Stimulated activated CD8-positive, alpha-beta memory T cell treated with anti-CD3 and anti-CD28 coated beads, Interleukin-2, amount 100 ng/mL, for 48 hours (primary cell): ENCODE data around the gene NCOR1.
A peak's percentile ranks its signal among the peaks of the same experiment; 100 is the strongest.

Experiments used
- DNase-seq, 2 donors: peaks; one replicate each; pipeline ENCODE4 v3.0.0-alpha.2; 2020; ENCODE audit warnings: low read depth in 2 of 2

Gene NCOR1

DNA sequence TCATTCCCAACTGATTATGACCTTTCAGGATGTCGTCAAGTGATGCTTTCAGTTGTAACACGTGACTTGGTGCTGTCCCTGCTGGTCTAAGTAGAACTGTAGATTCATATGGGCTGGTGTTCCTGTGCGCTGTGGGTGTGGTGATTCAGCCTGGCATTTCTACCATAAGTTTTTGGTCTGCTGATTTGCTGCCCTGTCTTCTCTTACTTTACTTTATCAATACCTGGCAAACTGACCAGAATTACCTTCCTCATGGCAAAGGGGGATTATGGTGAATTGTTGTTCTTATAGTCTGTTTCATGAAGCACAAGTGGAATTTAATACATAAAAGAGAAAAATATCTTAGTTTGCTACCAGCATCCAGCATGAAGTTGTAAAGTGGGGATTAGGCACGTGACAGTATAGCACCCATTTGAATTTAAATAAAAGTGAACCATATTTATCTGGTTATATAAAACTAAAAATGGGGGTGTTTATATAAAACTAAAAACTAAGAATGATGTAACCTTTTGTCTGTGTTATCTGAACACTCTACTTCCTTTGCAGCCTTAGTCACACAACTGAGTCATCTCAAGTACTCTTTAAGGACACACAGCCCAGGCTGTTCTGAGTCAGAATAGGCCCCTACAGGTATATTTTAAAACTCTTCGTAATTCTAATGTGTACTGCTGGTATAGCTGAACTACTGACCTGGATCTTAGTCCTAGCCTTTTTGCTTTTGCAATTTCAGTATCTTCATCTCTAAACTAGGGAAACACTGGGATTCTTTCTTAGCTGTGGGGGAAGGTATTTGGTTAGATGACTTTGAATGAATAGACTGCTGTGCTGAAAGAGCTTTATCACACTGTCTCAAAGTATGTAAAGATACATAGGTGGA, 187.4 kb downstream of the NCOR1 start:
- peak; percentile 17 to 34 for DNase-seq

DNA sequence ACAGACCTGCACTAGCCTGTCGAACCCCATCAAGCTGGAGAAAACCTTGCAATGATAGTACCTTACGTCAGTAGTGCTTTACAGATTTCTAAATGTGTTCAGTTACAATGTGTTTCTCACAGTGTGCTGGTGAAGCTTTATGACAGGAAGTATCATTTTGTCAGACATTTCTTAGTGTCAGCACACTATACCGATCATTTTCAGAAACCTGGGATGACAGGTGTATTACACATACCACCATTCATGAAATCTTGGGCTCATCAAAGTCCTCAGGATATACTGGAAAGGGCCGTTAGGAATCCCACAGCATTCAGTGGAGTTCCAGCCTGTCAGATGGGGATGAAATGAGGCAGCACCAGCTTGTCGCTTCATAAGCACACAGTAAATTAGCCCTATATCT, 188.4 kb downstream of the NCOR1 start:
- no peak for DNase-seq

DNA sequence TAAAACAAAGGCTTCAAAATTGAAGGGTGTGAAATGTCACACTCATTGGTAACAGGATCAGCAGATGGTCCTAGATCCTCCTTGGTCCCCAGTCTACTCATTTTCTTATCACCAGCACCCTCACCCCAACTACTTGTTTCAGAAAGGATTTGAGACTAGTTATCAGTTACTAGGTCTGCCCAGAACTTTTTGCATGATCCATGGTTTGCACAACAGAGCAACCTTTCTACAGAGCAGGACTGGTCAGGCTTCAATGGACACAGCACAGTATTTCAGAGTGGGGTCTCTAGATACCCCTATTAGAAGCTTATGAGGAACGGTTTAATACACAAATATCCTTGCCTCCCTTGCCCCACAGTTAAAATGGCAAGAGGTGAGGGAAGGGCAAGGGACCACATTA, 190.1 kb downstream of the NCOR1 start:
- DNase-seq: no peak

DNA sequence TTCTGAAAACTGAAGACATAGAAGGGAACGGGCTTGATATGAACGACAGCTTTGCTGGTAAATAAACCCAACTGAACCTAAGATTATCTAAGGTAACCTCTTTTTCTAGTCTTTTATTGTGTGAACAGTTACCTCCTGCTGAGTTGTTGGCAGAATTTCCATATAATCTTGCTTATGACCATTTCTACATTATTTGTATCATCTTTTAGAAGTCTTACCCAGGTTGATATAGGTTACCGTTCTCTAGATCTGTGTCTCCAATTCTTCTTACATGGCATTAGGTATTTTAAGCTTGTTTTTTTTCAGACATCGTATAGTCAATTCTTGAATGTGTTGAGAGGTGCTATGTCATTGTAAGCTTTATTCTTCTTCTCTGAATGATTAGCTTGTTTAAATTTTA, 191.5 kb downstream of the NCOR1 start:
- DNase-seq: no peak

DNA sequence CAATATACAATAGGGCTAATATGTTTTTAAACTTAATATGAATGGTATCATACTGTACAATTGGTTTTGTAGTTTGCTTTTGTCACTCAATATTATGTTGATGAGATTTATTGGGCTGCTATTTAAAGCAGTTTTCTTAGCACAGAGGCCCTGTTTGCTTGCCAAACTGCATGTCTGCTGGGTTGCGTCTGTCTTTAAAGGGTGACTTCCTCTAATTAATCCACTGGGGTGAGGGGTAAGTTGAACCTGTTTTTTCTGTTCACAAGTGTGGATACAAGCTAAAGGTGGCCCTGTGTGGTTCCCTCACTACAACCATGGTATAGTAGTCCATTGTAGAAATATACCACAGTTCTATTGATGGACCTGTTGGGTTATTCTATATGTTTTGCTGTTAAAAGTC, 196.0 kb downstream of the NCOR1 start:
- DNase-seq: no peak

DNA sequence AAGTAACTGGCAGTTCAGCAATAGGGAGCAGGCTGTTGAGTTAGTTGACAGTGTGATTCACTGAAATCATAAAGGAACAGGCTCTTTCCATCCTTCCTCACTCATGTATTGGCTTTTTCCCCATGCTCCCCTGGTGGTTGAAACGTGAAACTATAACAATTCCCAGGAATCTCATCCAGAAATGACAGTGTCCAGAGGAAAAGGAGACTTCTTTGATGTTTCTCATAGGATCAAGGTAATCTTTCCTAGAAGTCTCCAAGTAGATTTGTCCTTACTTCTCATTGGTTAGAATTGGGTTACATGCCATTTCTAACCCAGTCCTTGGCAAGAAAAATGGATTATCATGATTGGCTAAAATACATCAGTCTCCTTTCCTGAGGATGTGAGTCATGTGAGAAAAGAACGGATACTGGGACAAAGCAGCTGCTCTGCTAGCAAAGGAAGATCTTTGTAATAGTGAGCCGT, 201.4 kb downstream of the NCOR1 start:
- no peak for DNase-seq

DNA sequence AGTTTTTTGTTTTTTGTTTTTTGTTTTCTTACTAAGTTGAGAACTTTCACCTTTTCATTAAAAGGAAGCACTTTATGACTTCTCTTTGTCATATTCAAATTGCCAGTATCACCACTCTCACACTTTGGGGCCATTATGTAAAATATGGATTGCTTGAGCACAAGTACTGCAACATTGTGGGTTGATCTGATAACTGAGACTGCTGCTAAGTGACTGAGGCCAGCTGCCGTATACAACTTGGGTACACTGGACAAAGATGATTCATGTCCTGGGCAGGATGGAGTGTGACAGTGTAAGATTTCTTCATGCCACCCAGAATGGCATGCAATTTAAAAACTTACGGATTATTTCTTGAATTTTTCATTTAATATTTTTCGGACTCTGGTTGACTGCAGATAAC, 207.9 kb downstream of the NCOR1 start:
- no peak for DNase-seq

DNA sequence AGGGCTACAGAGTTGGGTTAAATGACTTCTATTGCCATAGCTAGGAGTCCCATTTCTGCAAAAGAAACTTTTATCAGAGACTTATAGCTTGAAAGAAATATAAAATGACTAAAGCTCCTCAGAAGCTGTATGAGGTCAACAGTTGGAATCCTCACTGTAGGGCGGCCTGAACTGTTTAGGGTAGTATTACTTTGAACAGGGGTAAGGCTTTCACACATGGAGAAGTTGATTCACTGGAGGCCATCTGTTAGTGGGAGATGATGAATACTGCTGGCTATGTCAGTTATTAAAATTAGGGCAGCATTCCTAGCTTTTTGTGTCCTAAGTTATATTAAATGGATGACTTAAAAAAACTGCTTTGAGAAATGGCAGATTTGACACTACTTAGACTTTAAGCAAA, 209.7 kb downstream of the NCOR1 start:
- DNase-seq: no peak

DNA sequence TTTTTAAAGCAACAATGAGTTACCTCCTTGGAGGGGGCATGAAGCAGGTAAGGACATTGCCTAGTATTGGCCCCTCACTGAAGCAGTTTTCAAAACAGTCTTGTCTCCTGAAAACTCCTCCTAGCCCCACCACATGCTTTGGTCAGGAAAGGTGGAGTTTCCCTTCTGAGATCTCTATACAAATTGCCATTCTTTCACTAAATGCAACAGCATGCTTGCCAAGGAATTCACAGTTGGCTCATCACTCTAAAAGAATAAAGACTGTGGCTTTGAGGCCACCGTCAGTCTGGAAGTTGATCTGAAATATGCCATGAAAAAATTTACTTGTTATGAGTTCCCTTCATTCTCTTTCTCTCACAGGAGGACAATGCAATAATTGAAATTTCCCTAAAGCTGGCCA, 211.5 kb downstream of the NCOR1 start:
- no peak for DNase-seq

DNA sequence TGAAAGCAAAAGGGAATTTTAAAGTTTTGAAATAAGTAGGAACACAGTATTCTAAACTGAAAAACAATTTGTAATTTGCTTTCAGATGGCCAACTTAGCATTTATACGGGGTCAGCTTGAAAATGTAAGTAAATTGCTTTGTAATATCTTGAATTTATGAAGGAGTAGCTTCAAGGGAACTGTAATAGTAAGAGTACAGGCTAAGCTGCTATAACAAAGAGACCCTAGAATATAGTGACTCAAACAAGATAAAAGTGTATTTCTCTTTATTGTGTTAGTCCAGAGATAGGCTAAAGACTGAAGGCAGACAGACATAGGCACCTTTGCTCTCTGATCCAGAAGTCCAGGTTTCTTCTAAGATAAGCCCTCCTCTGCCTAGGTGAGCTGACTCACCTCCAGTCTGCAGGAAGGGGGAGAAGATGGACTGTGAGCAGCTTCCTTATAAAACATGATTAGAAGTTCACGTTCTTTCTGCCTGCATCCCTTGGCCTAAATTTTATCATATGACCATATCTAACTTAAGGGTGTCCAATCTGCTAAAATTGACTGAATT, 212.6 kb downstream of the NCOR1 start:
- DNase-seq: no peak

DNA sequence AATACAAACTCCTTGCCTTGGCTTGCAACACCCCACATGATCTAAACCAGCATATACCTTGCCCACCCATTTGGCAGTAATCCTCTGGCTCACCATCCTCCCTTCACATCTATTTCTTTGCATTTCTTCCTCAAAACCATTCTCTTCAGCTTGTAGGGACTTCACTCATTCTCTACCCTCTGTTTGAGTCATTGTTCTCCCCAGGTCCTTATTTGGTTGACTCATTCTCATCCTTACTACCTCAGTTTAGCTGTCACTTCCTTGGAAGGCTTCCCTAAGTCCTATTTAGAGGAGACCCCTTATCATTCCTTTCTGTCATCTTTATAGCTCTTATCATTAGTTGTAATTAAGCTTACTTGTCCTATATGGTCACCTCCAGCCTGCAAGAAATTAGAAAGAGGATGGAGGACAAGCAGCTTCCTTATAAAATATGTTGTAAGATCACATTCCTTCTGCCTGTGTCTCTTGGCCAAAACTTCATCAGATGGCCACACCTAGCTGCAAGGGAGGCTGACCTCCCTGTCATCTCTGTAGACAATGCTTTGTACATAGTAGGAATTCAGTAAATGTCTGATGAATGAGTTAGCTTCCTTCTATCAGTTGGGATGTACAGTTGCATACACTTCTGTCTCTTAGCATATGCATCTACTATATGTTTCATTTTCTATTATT, 214.0 kb downstream of the NCOR1 start:
- no peak for DNase-seq

DNA sequence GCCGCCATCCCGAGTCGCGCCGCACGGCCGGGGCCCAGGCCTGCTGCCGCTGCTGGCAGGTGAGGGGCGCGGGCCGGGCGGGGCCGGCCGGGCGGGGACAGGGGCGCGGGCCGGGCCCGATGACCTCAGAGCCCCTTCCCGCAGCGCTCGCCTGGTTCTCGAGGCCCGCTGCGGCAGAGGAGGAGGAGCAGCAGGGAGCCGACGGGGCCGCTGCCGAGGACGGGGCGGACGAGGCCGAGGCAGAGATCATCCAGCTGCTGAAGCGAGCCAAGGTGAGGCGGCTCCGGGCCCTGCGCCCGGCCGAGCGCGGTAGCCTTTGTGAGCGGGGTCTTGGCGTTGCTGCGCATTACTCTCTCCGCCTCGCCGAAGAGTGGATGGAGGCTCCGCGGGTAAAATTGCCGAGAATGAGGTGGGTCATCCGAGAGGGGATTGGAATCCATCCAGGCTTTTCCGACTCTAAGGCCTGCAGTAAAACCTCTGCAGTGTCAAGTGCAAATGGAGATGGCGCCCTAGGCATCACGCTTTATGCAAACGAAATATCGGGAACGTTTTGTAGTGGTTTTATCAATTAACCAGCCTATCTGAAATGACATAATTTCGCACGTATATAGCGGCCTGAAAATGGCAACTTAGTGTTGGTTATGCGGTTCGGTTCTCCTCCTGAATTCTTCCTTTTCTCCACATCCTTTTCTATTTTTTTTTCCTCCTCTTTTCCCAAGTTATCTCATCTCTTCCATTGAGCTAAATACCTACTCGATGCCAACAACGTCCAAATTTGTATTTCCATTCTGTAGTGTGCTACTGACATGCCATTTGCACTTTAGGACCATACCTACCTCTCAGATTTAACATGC, 215.1 kb downstream of the NCOR1 start:
- DNase-seq: peak in 1 of 2 donors; percentile 18

DNA sequence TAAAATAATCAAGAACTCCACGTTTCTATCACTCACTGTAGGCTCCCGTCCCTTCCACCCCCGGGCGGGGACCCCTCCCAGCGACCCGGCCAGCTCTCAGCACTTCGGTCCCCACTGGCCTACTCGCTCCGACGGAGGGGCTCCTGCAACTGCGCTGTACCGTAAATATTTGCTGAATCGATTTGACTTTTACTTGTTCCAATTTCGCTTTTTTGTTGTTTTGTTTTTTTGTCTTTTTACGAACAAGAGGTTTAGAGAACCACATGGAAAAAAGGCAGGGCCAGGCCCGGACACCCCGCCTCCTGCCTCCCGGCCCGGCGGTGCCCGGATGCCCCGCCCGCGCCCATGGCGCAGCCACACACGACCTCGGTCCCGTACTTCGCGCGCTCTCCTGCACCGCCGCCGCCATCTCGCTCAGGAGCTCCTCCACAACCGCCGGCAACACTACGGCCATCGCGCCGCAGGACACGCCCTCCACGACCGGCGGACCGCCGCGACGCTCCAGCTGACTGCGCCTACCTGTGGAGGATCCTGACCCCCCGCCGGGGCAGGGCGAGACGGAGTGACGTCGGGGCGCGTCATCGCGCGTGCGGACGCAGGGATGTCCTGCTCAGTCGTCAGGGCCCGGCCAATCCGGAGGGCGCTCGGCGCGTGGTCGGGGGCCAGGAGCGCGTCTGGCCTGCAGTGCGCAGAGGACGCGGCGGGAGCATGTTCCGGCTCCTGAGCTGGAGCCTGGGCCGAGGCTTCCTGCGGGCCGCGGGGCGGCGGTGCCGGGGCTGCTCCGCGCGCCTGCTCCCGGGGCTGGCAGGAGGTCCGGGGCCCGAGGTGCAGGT, 216.0 kb downstream of the NCOR1 start, which contains the start of the genes TTC19 and ZSWIM7:
TTC19 (plus strand) TSS at position 684 of the 833 bp plus-strand sequence; CDS start at position 709, 25 bp downstream.
ZSWIM7 (minus strand) TSS at position 564 of the 833 bp plus-strand sequence; CDS start at position 454, 110 bp downstream.
- peak; percentile 94 to 96 for DNase-seq

DNA sequence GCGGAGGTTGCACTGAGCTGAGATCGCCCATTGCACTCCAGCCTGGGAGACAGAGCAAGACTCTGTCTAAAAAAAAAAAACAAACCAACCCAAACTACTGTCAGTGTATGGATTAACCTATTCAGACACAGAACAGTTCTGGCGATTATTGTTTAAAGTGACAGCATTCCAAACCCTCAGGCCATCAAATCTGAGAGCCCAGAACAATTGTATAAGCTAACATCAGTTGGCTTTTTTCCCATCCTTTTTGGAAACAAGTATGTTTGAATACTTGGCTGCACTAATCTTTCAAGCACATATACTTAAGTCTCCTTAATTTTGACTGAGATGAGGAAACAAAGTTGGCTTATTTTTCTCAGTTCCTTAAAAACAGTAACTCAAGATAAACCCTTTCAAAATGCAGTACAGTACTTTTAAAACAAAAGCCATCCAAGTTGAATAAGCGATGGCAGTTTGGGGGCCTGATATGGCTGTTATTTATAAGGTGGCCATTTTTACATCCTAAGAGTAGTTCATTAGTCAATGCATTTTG, 217.2 kb downstream of the NCOR1 start:
- no peak for DNase-seq

DNA sequence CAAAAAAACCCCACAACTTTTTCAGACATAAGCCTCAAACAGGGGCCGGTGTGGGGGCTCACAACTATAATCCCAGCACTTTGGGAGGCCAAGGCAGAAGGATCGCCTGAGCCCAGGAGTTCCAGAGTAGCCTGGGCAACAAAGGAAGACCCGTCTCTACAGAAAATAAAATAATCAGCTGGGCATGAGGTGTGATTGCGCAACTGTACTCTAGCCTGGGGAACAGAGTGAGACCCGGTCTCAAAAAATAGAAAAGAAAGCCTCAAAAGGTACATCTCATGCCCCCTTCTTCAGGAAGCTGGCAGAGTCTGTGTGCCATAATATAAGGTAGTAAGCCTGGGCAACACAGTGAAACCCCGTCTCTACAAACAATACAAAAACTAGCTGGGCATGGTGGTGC, 219.0 kb downstream of the NCOR1 start:
- DNase-seq: no peak

DNA sequence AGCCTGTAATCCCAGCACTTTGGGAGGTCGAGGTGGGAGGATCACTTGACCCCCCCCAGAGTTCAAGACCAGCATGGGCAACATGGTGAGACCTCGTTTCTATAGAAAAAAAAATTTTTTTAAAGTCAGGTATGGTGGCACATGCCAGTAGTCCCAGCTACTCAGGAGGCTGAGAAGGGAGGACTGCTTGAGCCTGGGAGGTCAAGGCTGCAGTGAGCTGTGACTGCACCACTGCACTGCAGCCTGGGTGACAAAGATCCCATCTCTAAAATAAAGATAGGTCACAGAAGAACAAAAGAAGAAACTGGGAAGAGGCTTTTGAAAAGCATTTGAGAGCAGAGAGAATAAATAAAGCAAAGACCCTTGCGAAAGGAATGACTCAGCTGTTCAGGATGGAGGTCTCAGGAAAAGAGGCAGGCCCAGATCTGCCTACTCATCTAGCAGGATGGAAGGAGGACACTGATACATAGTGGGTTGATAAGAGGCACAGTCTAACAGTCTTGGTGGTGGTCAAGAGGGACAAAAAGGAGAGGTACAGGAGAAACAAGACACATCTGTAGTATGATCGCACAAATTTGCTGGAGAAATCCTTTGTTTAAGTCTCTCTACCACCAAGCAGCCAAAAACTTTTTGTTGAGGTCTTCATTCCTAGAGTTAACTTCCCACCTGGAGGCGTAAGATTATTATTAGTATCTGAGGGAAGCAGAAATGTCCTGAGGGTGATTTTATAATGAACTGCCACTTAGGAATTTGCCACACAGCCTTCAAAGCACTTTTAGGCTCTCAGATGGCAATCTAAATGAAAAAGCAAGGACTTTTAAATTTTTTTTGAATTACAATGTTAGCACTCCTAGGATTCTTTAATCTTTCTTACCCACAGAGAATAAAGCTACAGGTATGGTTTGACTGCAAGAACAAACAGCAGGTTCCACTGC, 233.4 kb downstream of the NCOR1 start:
- DNase-seq: no peak

DNA sequence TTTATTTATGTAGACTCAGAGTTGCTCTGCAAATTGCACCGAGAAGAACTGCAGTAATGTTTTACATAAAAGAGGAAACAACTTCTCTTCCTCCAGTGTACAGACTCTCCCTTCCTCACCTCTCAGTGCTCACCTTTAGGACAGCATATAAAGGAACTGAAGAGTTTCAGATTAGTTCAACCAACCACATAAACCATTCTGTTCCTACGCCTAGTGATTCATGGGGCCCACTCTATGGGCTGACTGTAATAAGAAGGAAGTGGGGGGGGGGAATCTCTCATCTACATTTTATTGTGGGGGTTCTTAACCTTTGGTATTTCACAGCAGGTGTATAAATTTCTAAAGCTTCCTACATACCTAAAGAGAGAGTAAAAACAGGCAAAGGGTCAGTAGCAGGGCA, 234.1 kb downstream of the NCOR1 start:
- DNase-seq: no peak
